Panc1 (cell line): ENCODE measurements around the gene TP53AIP1. TPM values are rescaled to one million over a fixed set of nuclear protein-coding genes. Genes with fewer than 3 reads are reported as not detected.

Experiments
- ATAC-seq: fragments of 200-7000 bp; cut with Tn5 transposase; 2 replicates; pipeline ENCODE4 v1.9.1; 2020; ENCODE audit warnings: mild to moderate bottlenecking, moderate library complexity
- BruUV-seq: library from RNA; stranded (reverse); fragments of 400-500 nt; replicated peaks from 2 replicates; lab custom pipeline; 2021; lab: Mats Ljungman, UMichigan
- CTCF ChIA-PET: fragments of 300-600 bp; sonication (Branson Sonifier 250); formaldehyde crosslinking; loops from one replicate; lab custom pipeline; 2022; ENCODE audit warnings: antibody characterized with exemption; lab: Charles Lee
- POLR2A ChIA-PET: fragments of 300-600 bp; sonication (Branson Sonifier 250); formaldehyde crosslinking; loops from one replicate; lab custom pipeline; 2022; ENCODE audit warnings: antibody characterized with exemption; lab: Charles Lee
- DNase-seq: peaks from one replicate; pipeline ENCODE4 v3.0.0-alpha.2; 2010; ENCODE audit warnings: low read depth, low spot score
- H3K27ac ChIP-seq: 2 replicates; pipeline ENCODE4 v1.5.1; 2011; ENCODE audit warnings: mild to moderate bottlenecking, low read length, inconsistent platforms
- H3K27me3 ChIP-seq: fragments of 200-500 bp; sonication (Bioruptor generic); 2 replicates; pipeline ENCODE4 v1.6.0; 2014; ENCODE audit warnings: low read length, inconsistent platforms; ENCODE audit not compliant: control insufficient read depth, insufficient read depth
- H3K36me3 ChIP-seq: fragments of 200-500 bp; sonication (Bioruptor generic); 2 replicates; pipeline ENCODE4 v1.5.1; 2014; ENCODE audit warnings: inconsistent platforms, mild to moderate bottlenecking, low read length, moderate library complexity; ENCODE audit not compliant: control insufficient read depth, insufficient read depth
- H3K4me1 ChIP-seq: 2 replicates; pipeline ENCODE4 v1.5.1; 2011; ENCODE audit warnings: inconsistent platforms, mild to moderate bottlenecking, low read length, moderate library complexity; ENCODE audit not compliant: control insufficient read depth, insufficient read depth
- H3K4me3 ChIP-seq, 2 experiments: 2 replicates each; pipeline ENCODE4 v1.5.1; 2011 to 2012; ENCODE audit warnings: low read depth in 2 of 2, low read length in 2 of 2, mild to moderate bottlenecking in 2 of 2, inconsistent platforms in 1 of 2, moderate library complexity in 1 of 2
- H3K9me3 ChIP-seq: fragments of 200-500 bp; sonication (Bioruptor generic); 2 replicates; pipeline ENCODE4 v1.5.1; 2014; ENCODE audit warnings: low read depth, mild to moderate bottlenecking, inconsistent platforms, low read length, moderate library complexity; ENCODE audit not compliant: control insufficient read depth, insufficient read depth
- CTCF ChIP-seq: fragments of 450-650 bp; IDR thresholded peaks from 2 replicates; pipeline ENCODE4 v1.5.1; 2017; ENCODE audit warnings: mild to moderate bottlenecking
- POLR2AphosphoS5 ChIP-seq: IDR thresholded peaks from 2 replicates; pipeline ENCODE4 v1.6.1; 2012; ENCODE audit warnings: mild to moderate bottlenecking, low read depth, low read length, moderate library complexity
- REST ChIP-seq, 2 experiments: IDR thresholded peaks; 2 replicates each; pipeline ENCODE4 v1.6.1; 2011 to 2012; ENCODE audit warnings: low read depth in 2 of 2, control low read depth in 1 of 2, low read length in 1 of 2, mild to moderate bottlenecking in 1 of 2, moderate library complexity in 1 of 2; ENCODE audit not compliant: insufficient read depth in 1 of 2
- SIN3A ChIP-seq: IDR thresholded peaks from 2 replicates; pipeline ENCODE4 v1.6.1; 2012; ENCODE audit warnings: low read depth, mild to moderate bottlenecking, low read length, moderate library complexity, borderline replicate concordance; ENCODE audit not compliant: insufficient read depth
- TCF7L2 ChIP-seq: IDR thresholded peaks from 2 replicates; pipeline ENCODE4 v1.6.1; 2011; ENCODE audit warnings: mild to moderate bottlenecking, low read depth, low read length, inconsistent platforms
- in situ Hi-C: cut with HindIII; loops from 2 replicates; pipeline ENCODE4 v1.10.0; 2016; ENCODE audit warnings: low sequenced_read_pairs, low pct_unique_long_range_greater_than_20kb
- intact Hi-C: fragments of 100-400 bp; cut with micrococcal nuclease; formaldehyde crosslinking; loops from one replicate; pipeline ENCODE4 v1.10.0; 2022; ENCODE audit not compliant: unreplicated experiment
- total RNA-seq: library from RNA; stranded (reverse); gene quantifications from one replicate; pipeline ENCODE4 v1.2.1, GENCODE V29; 2021; ENCODE audit not compliant: unreplicated experiment

Gene TP53AIP1
- total RNA-seq, 1 experiment from 2014 or later = 0.08 TPM

DNA sequence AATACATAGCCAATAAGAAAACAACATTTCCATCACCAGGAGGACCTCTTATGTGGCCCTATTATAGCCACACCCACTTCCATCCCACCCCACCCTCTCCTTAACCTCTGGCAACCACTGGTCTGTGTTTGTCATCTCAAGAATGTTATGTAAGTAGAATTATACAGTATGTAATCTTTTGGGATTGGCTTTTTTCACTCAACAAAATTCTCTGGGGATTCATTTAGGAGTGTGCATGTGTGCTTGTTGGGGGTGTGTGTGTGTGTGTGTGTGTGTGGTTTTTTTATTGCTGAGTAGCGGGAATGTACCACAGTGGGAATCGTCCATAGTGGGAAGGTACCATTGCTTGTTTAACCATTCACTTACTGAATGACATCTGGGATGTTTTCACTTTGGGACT is 46.3 kb downstream of the TP53AIP1 start:
- DNase-seq (no peak), ATAC-seq (no peak)
- Histone ChIP-seq H3K27me3 (no peaks in the 10 kb centered on the region; the same call in 1 of the 2 replicates), H3K36me3 (no peaks in the 10 kb centered on the region), H3K27ac (no peak overlapping the region), H3K4me3 (no peak overlapping the region), H3K9me3 (no peaks in the 10 kb centered on the region), H3K4me1 (no peaks in the 10 kb centered on the region)
- CTCF ChIA-PET = no interaction called here
- no peak for TF ChIP-seq SIN3A
- no peak for TF ChIP-seq CTCF
- TF ChIP-seq REST (IDR thresholded peaks at IDR 0.05; ENCODE audit: insufficient read depth in 1 of 2, low read depth in 2 of 2, low read length in 1 of 2) = no peak
- no peak for TF ChIP-seq POLR2AphosphoS5
- TF ChIP-seq TCF7L2 = no peak
- in situ Hi-C loops = no loop called here
- POLR2A ChIA-PET = no interaction called here
- no TSS peak for BruUV-seq
- intact Hi-C loops = no loop called here

DNA sequence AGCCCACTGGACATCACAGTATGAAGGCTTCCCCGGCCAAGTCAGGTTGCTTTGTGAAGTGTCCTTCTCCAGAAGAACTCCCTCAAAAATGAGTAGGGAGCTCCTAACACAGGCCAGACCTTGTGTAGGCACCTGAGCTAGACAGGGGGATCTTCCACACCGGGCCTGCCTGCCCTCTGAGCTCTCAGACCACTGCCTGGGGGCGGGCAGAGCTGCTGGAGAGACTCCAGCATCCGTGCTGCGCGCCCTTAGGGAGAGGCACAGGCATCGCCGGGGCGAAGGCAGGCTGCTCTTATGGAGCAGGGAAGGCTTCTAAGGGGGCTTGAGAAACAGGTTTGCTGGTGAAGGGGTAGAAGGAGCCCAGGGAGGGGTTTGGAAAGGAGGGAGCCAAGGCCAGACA is 47.1 kb downstream of the TP53AIP1 start:
- H3K9me3 ChIP-seq = no peaks in the 10 kb centered on the region
- H3K27me3 ChIP-seq = no peaks in the 10 kb centered on the region; the same call in 1 of the 2 replicates
- no peak for DNase-seq
- H3K4me1 ChIP-seq = no peaks in the 10 kb centered on the region
- H3K36me3 ChIP-seq = no peaks in the 10 kb centered on the region
- in situ Hi-C loops = no loop called here
- no TSS peak for BruUV-seq
- intact Hi-C loops = no loop called here
- no peak overlapping the region for H3K27ac ChIP-seq
- POLR2A ChIA-PET = no interaction called here
- no peak for ATAC-seq
- TF ChIP-seq TCF7L2 = no peak
- no peak for TF ChIP-seq POLR2AphosphoS5
- no peak for TF ChIP-seq REST (IDR thresholded peaks at IDR 0.05; ENCODE audit: insufficient read depth in 1 of 2, low read depth in 2 of 2, low read length in 1 of 2)
- TF ChIP-seq CTCF = no peak
- TF ChIP-seq SIN3A = no peak
- CTCF ChIA-PET = no interaction called here
- H3K4me3 ChIP-seq = no peak overlapping the region
